GM19463 (cell line): Measurements from ENCODE around the gene SYCE3.
"Not testable (repeated sequence)": the region's sequence is repeated elsewhere in the genome, so short reads cannot be mapped to it uniquely, and the experiment has no call there.

Experiments used
- ATAC-seq: cut with Tn5 transposase; IDR thresholded peaks from one replicate; pipeline ENCODE4 v1.9.1; 2021; ENCODE audit warnings: mild to moderate bottlenecking, moderate library complexity; ENCODE audit not compliant: unreplicated experiment

The SYCE3 gene

GRCh38 chr22:50562523-50563412, at the start of gene SYCE3:
SYCE3 (minus strand) TSS chr22:50562919; CDS start chr22:50556405, 6,514 bp downstream.
- peak; percentile 92 for ATAC-seq

GRCh38 chr22:50612168-50612527, 49.4 kb upstream of the SYCE3 start:
- no peak for ATAC-seq

DNA sequence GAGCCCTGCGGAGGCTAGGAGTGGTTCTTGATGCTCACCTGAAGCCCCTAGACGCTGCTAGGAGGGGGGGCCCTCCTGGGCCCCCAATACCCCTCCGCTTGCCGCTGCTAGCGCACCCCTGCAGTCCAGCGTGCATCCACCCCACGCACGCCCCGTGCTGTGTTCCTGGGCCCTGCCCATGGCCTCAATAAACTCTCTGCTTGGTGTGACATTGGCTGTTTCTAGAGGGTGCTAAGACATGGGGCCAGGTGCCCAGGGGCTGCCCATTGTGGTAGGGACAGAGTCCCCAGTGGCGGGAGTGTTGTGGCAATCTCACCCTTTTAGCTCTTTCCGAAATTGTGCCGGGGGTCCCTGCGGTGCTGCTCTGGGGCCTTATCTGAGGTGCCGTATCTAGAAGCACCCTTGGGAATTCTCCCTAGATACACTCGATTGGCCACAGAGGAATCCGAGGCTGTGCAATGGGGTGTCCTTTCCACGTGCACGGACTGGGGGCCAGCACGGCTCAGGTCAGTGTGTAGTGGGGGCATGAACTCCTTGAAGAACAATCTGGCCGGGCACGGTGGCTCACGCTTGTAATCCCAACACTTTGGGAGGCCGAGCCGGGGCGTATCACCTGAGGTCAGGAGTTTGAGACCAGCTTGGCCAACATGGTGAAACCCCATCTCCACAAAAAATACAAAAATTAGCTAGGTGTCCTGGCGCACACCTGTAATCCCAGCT, 48.8 kb upstream of the SYCE3 start:
- ATAC-seq, result no peak

- no peak for ATAC-seq
Measured at GRCh38 chr22:50610581-50610980, 47.9 kb upstream of the SYCE3 start.

GRCh38 chr22:50610041-50610451, 47.3 kb upstream of the SYCE3 start:
- no peak for ATAC-seq

- ATAC-seq, result no peak
Measured at GRCh38 chr22:50609599-50609998, 46.9 kb upstream of the SYCE3 start.

DNA sequence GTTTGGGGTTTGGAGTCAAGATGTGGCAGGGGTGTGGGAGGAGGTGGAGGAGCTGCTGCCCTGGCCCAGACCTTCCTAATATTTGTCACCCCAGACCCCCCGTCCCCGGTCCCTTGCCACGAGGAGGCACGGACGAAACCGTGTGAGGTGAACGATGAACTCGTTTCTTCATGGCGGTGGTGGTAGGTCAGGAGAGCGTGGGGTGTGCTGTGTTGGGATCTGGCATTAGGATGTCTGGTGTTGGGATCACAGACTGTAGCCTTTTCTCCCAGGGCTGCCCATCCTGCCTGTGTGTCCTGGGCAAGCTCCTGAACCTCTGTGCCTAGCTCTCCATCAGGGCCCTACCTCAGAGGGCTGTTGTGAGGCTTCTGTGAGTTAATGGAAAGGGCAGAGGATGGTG, 46.3 kb upstream of the SYCE3 start:
- ATAC-seq, result no peak

GRCh38 chr22:50608058-50608840, 45.5 kb upstream of the SYCE3 start:
- not testable (repeated sequence) for ATAC-seq

DNA sequence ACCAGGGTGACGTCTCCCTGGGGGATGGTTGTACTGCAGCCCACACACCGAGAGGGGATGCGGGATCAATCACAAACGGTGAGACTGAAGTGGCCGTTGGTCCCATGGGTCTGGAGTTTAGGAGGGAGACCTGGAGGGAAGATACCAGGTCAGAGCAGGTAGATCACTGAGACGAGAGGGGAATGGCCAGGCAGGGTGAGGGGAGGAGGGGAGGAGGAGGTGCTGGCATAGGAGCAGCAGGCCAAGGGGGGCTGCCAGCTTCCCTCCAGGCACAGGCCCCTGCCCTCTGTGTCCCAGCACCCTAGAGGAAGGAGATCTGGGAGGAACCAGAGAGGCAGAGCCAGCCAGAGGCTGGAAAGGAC, 44.9 kb upstream of the SYCE3 start:
- ATAC-seq, result no peak

DNA sequence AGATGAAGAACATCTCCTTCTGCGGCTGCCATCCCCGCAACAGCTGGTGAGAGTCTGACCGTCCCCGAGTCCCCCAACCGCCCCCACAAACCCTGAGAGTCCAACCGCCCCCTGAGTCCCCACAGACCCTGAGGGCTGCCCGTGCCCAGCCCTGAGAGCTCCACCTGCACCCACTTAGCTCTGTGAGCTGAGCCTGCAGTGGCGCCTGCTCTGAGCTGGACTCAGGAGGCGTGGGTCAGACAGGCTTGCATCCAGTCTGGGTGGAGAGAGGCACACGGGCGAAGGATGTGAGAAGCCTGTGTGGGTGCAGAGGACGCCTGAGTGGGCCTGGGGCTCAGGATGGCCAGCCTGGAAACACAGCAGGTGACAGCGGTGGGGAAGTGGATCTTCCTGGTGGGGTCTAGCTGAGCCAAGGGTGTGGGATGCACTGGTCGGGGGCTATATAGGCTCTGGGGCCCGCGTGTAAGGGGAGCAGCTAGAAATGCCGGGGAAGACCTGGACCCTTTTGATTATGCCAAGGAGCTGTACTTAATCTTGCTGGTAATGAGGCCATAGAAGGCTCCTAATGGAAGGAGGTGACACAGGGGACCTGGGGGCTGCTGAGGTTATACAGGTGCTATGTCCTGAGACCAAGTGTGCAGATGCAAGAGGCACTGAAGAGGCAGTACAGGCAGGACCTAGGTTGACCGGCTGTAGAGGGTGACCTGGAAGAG, 44.4 kb upstream of the SYCE3 start:
- no peak for ATAC-seq

GRCh38 chr22:50606165-50606945, 43.6 kb upstream of the SYCE3 start:
- no peak for ATAC-seq

DNA sequence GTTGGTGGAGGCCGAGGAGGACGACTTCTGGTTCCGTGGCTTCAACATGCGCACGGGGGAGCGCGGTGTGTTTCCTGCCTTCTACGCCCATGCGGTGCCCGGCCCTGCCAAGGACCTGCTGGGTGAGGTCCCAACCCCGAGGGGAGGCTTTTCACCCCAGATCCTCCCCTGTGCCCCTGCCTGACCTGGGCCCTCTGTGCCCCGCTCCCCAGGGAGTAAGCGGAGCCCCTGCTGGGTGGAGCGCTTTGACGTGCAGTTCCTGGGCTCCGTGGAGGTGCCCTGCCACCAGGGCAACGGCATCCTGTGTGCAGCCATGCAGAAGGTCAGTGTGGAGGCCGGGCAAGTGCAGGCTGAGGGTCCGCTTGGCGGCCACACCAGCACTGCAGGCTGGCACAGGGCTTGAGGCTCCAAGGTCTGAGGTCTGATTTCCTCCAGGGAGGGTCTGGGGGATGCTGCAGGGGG, 42.9 kb upstream of the SYCE3 start:
- no peak for ATAC-seq

- ATAC-seq, result no peak
Measured at GRCh38 chr22:50605002-50605612, 42.4 kb upstream of the SYCE3 start.

DNA sequence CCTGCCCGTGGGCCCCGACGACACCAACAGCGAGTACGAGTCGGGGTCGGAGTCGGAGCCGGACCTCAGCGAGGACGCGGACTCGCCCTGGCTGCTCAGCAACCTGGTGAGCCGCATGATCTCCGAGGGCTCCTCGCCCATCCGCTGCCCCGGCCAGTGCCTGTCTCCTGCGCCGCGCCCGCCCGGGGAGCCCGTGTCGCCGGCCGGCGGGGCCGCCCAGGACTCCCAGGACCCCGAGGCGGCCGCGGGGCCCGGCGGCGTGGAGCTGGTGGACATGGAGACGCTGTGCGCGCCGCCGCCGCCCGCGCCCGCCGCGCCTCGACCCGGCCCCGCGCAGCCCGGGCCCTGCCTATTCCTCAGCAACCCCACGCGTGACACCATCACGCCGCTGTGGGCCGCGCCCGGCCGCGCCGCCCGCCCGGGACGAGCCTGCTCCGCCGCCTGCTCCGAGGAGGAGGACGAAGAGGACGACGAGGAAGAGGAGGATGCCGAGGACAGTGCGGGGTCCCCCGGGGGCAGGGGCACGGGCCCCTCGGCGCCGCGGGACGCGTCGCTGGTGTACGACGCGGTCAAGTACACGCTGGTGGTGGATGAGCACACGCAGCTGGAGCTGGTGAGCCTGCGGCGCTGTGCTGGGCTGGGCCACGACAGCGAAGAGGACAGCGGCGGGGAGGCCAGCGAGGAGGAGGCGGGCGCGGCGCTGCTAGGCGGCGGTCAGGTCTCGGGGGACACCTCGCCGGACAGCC, 41.7 kb upstream of the SYCE3 start:
- ATAC-seq, result no peak

GRCh38 chr22:50603511-50604255, 41.0 kb upstream of the SYCE3 start:
- ATAC-seq, result no peak

DNA sequence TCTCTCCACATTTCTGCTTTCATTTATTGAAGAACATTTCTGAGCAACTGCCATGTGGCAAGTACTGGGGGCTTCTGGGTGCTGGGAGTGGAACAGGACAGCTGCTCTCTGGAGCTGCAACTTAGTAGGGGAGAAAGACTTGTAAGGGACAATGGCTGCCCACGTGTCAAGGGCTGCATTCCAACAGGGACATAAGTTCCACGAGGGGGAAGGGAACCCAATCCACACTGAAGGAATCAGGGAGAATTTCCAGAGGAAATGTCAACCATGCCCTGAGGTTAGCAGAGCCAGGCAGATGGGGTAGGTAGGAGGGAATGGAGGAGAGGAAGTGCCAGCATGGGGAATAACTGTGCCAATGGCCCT, 39.6 kb upstream of the SYCE3 start:
- ATAC-seq, result no peak

GRCh38 chr22:50601669-50602337, 39.1 kb upstream of the SYCE3 start:
- ATAC-seq, result no peak
